Measurements from ENCODE around the gene HOXB4. TPM values are rescaled to one million over a fixed set of nuclear protein-coding genes. Genes with fewer than 3 reads are reported as not detected.

HOXB4 gene
- total and polyA plus RNA-seq, 9 donors = 0.13 to 3.4 (median 0.87) TPM

- Histone ChIP-seq H3K27ac (no peak within 1 kb of the TSS), H3K4me3 (peak within 1 kb of the TSS; percentile 29), H3K36me3 (no peaks in the 10 kb centered on the region), H3K4me1 (ENCODE audit: insufficient read depth) (no peaks in the 10 kb centered on the region), H3K27me3 (peaks cover 5% of the 10 kb centered on the region), H3K9me3 (peaks cover 0 to 18% of the 10 kb centered on the region in 2 donors)
- no peak for DNase-seq
- no peak for TF ChIP-seq POLR2A (IDR thresholded peaks at IDR 0.05)
- TF ChIP-seq CTCF (IDR thresholded peaks at IDR 0.05) = no peak
- no peak for TF ChIP-seq EP300 (IDR thresholded peaks at IDR 0.05)
- intact Hi-C loops (cut with DNase I) = no loop called here
- 3 to 6% (median 4%) methylated on average over 16 of the region's 16 CpGs for WGBS, 3 donors
Measured at GRCh38 chr17:48604770-48605329, 26.7 kb upstream of the HOXB4 start, which contains the start of gene HOXB6. HOXB6 (minus strand) TSS chr17:48604986; CDS start chr17:48598150, 6,836 bp downstream.

- no peak for TF ChIP-seq POLR2A (IDR thresholded peaks at IDR 0.05)
- no peak for TF ChIP-seq CTCF (IDR thresholded peaks at IDR 0.05)
- no peak for TF ChIP-seq EP300 (IDR thresholded peaks at IDR 0.05)
Measured at GRCh38 chr17:48603959-48604769, 26.0 kb upstream of the HOXB4 start.

GRCh38 chr17:48601539-48602425 lies 23.6 kb upstream of the HOXB4 start:
- Histone ChIP-seq H3K4me3 (no peak overlapping the region), H3K36me3 (no peaks in the 10 kb centered on the region), H3K9me3 (peaks cover 0 to 18% of the 10 kb centered on the region in 2 donors), H3K4me1 (ENCODE audit: insufficient read depth) (no peaks in the 10 kb centered on the region), H3K27me3 (peaks cover 3% of the 10 kb centered on the region), H3K27ac (no peak overlapping the region)
- WGBS, 3 donors = 8 to 16% (median 9%) methylated on average over 31 to 35 of the region's 35 CpGs
- intact Hi-C loops (cut with DNase I) = no loop called here
- no peak for DNase-seq
- TF ChIP-seq EP300 (IDR thresholded peaks at IDR 0.05) (no peak), POLR2A (IDR thresholded peaks at IDR 0.05) (no peak), CTCF (IDR thresholded peaks at IDR 0.05) (no peak)

More at GRCh38 chr17:48603959-48604769, 26.0 kb upstream of the HOXB4 start:
- WGBS, 3 donors = 2 to 4% (median 3%) methylated on average over 21 of the region's 21 CpGs
- H3K27me3 ChIP-seq = peaks cover 3% of the 10 kb centered on the region
- no peak for DNase-seq
- H3K4me1 ChIP-seq (ENCODE audit: insufficient read depth) = no peaks in the 10 kb centered on the region
- H3K27ac ChIP-seq = no peak overlapping the region
- intact Hi-C loops (cut with DNase I) = no loop called here
- H3K9me3 ChIP-seq = peaks cover 0 to 18% of the 10 kb centered on the region in 2 donors
- H3K36me3 ChIP-seq = no peaks in the 10 kb centered on the region
- peak overlapping the region; percentile 29 for H3K4me3 ChIP-seq

- Histone ChIP-seq H3K9me3 (peaks cover 0 to 15% of the 10 kb centered on the region in 2 donors), H3K4me3 (no peak overlapping the region), H3K27me3 (peaks cover 1% of the 10 kb centered on the region), H3K4me1 (ENCODE audit: insufficient read depth) (no peaks in the 10 kb centered on the region), H3K27ac (no peak overlapping the region), H3K36me3 (no peaks in the 10 kb centered on the region)
- intact Hi-C loops (cut with DNase I) = no loop called here
- no peak for DNase-seq
- 17 to 38% (median 30%) methylated on average over 4 of the region's 4 CpGs for WGBS, 3 donors
- no peak for TF ChIP-seq EP300 (IDR thresholded peaks at IDR 0.05)
- TF ChIP-seq CTCF (IDR thresholded peaks at IDR 0.05) = no peak
- TF ChIP-seq POLR2A (IDR thresholded peaks at IDR 0.05) = no peak
Measured at GRCh38 chr17:48601207-48601538, 23.0 kb upstream of the HOXB4 start.
